ENCODE results near the gene BCO1. TPM values are rescaled to one million over a fixed set of nuclear protein-coding genes. Genes with fewer than 3 reads are reported as not detected.

BCO1 gene
- total and polyA plus RNA-seq, 3 experiments from 2014 or later = not detected

- no peaks in the 10 kb centered on the region for H3K9me3 ChIP-seq (ENCODE audit: low read length)
- no peak overlapping the region for H3K27ac ChIP-seq (ENCODE audit: low read depth, low read length)
- H3K4me1 Mint-ChIP-seq = no peaks in the 10 kb centered on the region
- H3K36me3 Mint-ChIP-seq = no peaks in the 10 kb centered on the region
- H3K36me3 ChIP-seq (ENCODE audit: insufficient read depth, low read length) = no peaks in the 10 kb centered on the region
- DNase-seq = no peak
- H3K4me3 ChIP-seq (ENCODE audit: low read length) = no peak overlapping the region
- H3K9me3 Mint-ChIP-seq = no peaks in the 10 kb centered on the region
- no peaks in the 10 kb centered on the region for H3K4me1 ChIP-seq (ENCODE audit: insufficient read depth, low read length)
- ChIA-PET CTCF (interaction anchor here (0.6 to 0.8 kb wide), 2 partner anchors 41 to 312 kb away, joined by 3 read pairs; partner anchors contain the start of gene GAN), POLR2A (no interaction called here)
- peaks cover 7 to 23% of the 10 kb centered on the region in 2 donors for H3K27me3 Mint-ChIP-seq
- H3K27me3 ChIP-seq (ENCODE audit: insufficient read depth, low read length, poor library complexity, severe bottlenecking) = no peaks in the 10 kb centered on the region
- no peak overlapping the region for H3K27ac Mint-ChIP-seq
- H3K4me3 Mint-ChIP-seq = no peak overlapping the region
Measured at GRCh38 chr16:81273223-81273950, 34.9 kb downstream of the BCO1 start.

- H3K4me1 Mint-ChIP-seq = no peaks in the 10 kb centered on the region
- CTCF ChIA-PET = no interaction called here
- peaks cover 4 to 23% of the 10 kb centered on the region in 2 donors for H3K27me3 Mint-ChIP-seq
- H3K36me3 ChIP-seq (ENCODE audit: insufficient read depth, low read length) = no peaks in the 10 kb centered on the region
- no peak overlapping the region for H3K4me3 ChIP-seq (ENCODE audit: low read length)
- no peaks in the 10 kb centered on the region for H3K9me3 ChIP-seq (ENCODE audit: low read length)
- no peaks in the 10 kb centered on the region for H3K9me3 Mint-ChIP-seq
- no peak for DNase-seq
- H3K4me3 Mint-ChIP-seq = no peak overlapping the region
- peak overlapping the region in 1 of 8 donors; percentile 0 for H3K27ac Mint-ChIP-seq
- no peak overlapping the region for H3K27ac ChIP-seq (ENCODE audit: low read depth, low read length)
- no peaks in the 10 kb centered on the region for H3K36me3 Mint-ChIP-seq
- H3K27me3 ChIP-seq (ENCODE audit: insufficient read depth, low read length, poor library complexity, severe bottlenecking) = no peaks in the 10 kb centered on the region
- H3K4me1 ChIP-seq (ENCODE audit: insufficient read depth, low read length) = no peaks in the 10 kb centered on the region
- POLR2A ChIA-PET = no interaction called here
Measured at GRCh38 chr16:81275064-81275532, 36.6 kb downstream of the BCO1 start.

GRCh38 chr16:81275795-81276194 is 37.3 kb downstream of the BCO1 start:
- Histone ChIP-seq H3K27me3 (ENCODE audit: insufficient read depth, low read length, poor library complexity, severe bottlenecking) (no peaks in the 10 kb centered on the region), H3K36me3 (ENCODE audit: insufficient read depth, low read length) (no peaks in the 10 kb centered on the region), H3K27ac (ENCODE audit: low read depth, low read length) (no peak overlapping the region), H3K4me1 (ENCODE audit: insufficient read depth, low read length) (no peaks in the 10 kb centered on the region), H3K9me3 (ENCODE audit: low read length) (no peaks in the 10 kb centered on the region), H3K4me3 (ENCODE audit: low read length) (no peak overlapping the region)
- ChIA-PET POLR2A (no interaction called here), CTCF (no interaction called here)
- Mint-ChIP-seq H3K27me3 (peaks cover 4 to 23% of the 10 kb centered on the region in 2 donors), H3K9me3 (no peaks in the 10 kb centered on the region), H3K36me3 (no peaks in the 10 kb centered on the region), H3K4me3 (no peak overlapping the region), H3K27ac (peak overlapping the region in 1 of 8 donors; percentile 0), H3K4me1 (no peaks in the 10 kb centered on the region)
- no peak for DNase-seq

GRCh38 chr16:81276323-81276722 is 37.8 kb downstream of the BCO1 start:
- no peaks in the 10 kb centered on the region for H3K36me3 Mint-ChIP-seq
- ChIA-PET POLR2A (no interaction called here), CTCF (no interaction called here)
- H3K27ac Mint-ChIP-seq = no peak overlapping the region
- DNase-seq = no peak
- Histone ChIP-seq H3K27me3 (ENCODE audit: insufficient read depth, low read length, poor library complexity, severe bottlenecking) (no peaks in the 10 kb centered on the region), H3K4me1 (ENCODE audit: insufficient read depth, low read length) (no peaks in the 10 kb centered on the region), H3K27ac (ENCODE audit: low read depth, low read length) (no peak overlapping the region), H3K36me3 (ENCODE audit: insufficient read depth, low read length) (no peaks in the 10 kb centered on the region), H3K4me3 (ENCODE audit: low read length) (no peak overlapping the region), H3K9me3 (ENCODE audit: low read length) (no peaks in the 10 kb centered on the region)
- H3K9me3 Mint-ChIP-seq = no peaks in the 10 kb centered on the region
- H3K27me3 Mint-ChIP-seq = peaks cover 2 to 22% of the 10 kb centered on the region in 2 donors
- no peak overlapping the region for H3K4me3 Mint-ChIP-seq
- no peaks in the 10 kb centered on the region for H3K4me1 Mint-ChIP-seq

- Mint-ChIP-seq H3K27me3 (peaks cover 2 to 15% of the 10 kb centered on the region in 2 donors), H3K9me3 (no peaks in the 10 kb centered on the region), H3K27ac (no peak overlapping the region), H3K4me1 (no peaks in the 10 kb centered on the region), H3K36me3 (no peaks in the 10 kb centered on the region), H3K4me3 (no peak overlapping the region)
- ChIA-PET POLR2A (no interaction called here), CTCF (no interaction called here)
- Histone ChIP-seq H3K9me3 (ENCODE audit: low read length) (no peaks in the 10 kb centered on the region), H3K27ac (ENCODE audit: low read depth, low read length) (no peak overlapping the region), H3K4me1 (ENCODE audit: insufficient read depth, low read length) (no peaks in the 10 kb centered on the region), H3K36me3 (ENCODE audit: insufficient read depth, low read length) (no peaks in the 10 kb centered on the region), H3K27me3 (ENCODE audit: insufficient read depth, low read length, poor library complexity, severe bottlenecking) (no peaks in the 10 kb centered on the region), H3K4me3 (ENCODE audit: low read length) (no peak overlapping the region)
- no peak for DNase-seq
Measured at GRCh38 chr16:81277541-81278080, 39.1 kb downstream of the BCO1 start.

- POLR2A ChIA-PET = no interaction called here
- no peaks in the 10 kb centered on the region for H3K4me1 ChIP-seq (ENCODE audit: insufficient read depth, low read length)
- H3K4me3 ChIP-seq (ENCODE audit: low read length) = no peak overlapping the region
- Mint-ChIP-seq H3K9me3 (no peaks in the 10 kb centered on the region), H3K27me3 (peaks cover 2 to 13% of the 10 kb centered on the region in 2 donors), H3K4me3 (no peak overlapping the region), H3K4me1 (no peaks in the 10 kb centered on the region), H3K36me3 (no peaks in the 10 kb centered on the region), H3K27ac (no peak overlapping the region)
- CTCF ChIA-PET = no interaction called here
- H3K27me3 ChIP-seq (ENCODE audit: insufficient read depth, low read length, poor library complexity, severe bottlenecking) = no peaks in the 10 kb centered on the region
- no peak for DNase-seq
- no peaks in the 10 kb centered on the region for H3K36me3 ChIP-seq (ENCODE audit: insufficient read depth, low read length)
- H3K9me3 ChIP-seq (ENCODE audit: low read length) = no peaks in the 10 kb centered on the region
- H3K27ac ChIP-seq (ENCODE audit: low read depth, low read length) = no peak overlapping the region
Measured at GRCh38 chr16:81278526-81278925, 40.0 kb downstream of the BCO1 start.

- Histone ChIP-seq H3K4me1 (ENCODE audit: insufficient read depth, low read length) (no peaks in the 10 kb centered on the region), H3K27me3 (ENCODE audit: insufficient read depth, low read length, poor library complexity, severe bottlenecking) (no peaks in the 10 kb centered on the region), H3K9me3 (ENCODE audit: low read length) (no peaks in the 10 kb centered on the region), H3K27ac (ENCODE audit: low read depth, low read length) (no peak overlapping the region), H3K36me3 (ENCODE audit: insufficient read depth, low read length) (no peaks in the 10 kb centered on the region), H3K4me3 (ENCODE audit: low read length) (no peak overlapping the region)
- DNase-seq = no peak
- POLR2A ChIA-PET = no interaction called here
- Mint-ChIP-seq H3K4me1 (no peaks in the 10 kb centered on the region), H3K27ac (no peak overlapping the region), H3K9me3 (no peaks in the 10 kb centered on the region), H3K4me3 (no peak overlapping the region), H3K36me3 (no peaks in the 10 kb centered on the region), H3K27me3 (peaks cover 2 to 9% of the 10 kb centered on the region in 2 donors)
- CTCF ChIA-PET = no interaction called here
Measured at GRCh38 chr16:81279392-81279791, 40.9 kb downstream of the BCO1 start.

GRCh38 chr16:81280393-81280792 is 41.9 kb downstream of the BCO1 start:
- ChIA-PET POLR2A (no interaction called here), CTCF (no interaction called here)
- H3K4me3 Mint-ChIP-seq = no peak overlapping the region
- H3K36me3 Mint-ChIP-seq = no peaks in the 10 kb centered on the region
- Histone ChIP-seq H3K36me3 (ENCODE audit: insufficient read depth, low read length) (no peaks in the 10 kb centered on the region), H3K4me3 (ENCODE audit: low read length) (no peak overlapping the region), H3K4me1 (ENCODE audit: insufficient read depth, low read length) (no peaks in the 10 kb centered on the region), H3K27ac (ENCODE audit: low read depth, low read length) (no peak overlapping the region), H3K27me3 (ENCODE audit: insufficient read depth, low read length, poor library complexity, severe bottlenecking) (no peaks in the 10 kb centered on the region), H3K9me3 (ENCODE audit: low read length) (no peaks in the 10 kb centered on the region)
- H3K27me3 Mint-ChIP-seq = peaks cover 2% of the 10 kb centered on the region in 2 donors
- H3K9me3 Mint-ChIP-seq = no peaks in the 10 kb centered on the region
- no peak for DNase-seq
- H3K4me1 Mint-ChIP-seq = no peaks in the 10 kb centered on the region
- no peak overlapping the region for H3K27ac Mint-ChIP-seq
